Measurements from ENCODE around the gene AASDHPPT.
A peak's percentile ranks its signal among the peaks of the same experiment; 100 is the strongest.

Gene AASDHPPT

DNA sequence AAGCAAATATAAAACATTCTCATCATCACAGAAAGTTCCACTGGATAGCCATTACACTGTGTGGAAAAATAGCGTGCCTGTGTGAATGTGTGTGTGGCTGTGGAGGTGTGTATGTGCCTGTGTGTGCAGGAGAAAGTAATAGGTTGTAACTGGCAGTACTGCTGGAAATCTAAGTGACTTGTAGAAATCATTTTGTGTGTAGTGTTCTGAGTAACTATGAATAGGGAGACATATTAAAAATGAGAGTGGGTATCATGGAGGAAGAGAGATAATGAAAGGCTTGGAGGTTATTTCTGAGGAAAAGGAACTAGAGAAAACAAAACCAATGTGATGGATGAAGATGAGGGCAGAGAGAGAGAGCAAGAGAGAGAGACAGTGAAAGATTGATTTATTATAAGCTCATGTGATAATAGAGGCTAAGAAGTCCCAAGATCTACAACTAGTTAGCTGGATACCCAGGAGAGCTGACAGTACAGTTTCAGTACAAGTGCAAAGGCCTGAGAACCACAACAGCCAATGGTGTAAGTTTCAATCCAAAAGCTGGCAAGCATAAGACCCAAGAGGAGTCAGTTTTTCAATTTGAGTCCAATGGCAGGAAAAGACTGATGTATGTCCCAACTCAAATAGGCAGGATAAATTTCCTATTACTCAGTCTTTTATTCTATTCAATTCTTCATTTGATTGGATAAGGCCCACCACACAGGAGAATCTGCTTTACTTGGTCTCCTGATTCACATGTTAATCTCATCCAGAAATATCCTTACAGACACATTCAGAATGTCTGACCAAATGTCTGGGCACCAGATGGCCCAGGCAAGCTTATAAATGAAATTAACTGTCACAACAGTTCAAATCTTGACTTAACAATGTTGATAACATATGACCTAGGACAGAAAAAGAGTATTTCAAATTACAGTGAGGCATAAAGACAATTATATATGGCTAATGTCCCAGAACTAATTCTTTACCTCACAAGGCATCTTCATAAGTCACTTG, 15.2 kb upstream of the AASDHPPT start:
- no peaks in the 10 kb centered on the region for H3K4me1 ChIP-seq (ENCODE audit: control insufficient read depth, insufficient read depth, low read length)
- no peak for TF ChIP-seq SALL2 (tag by site-specific recombination; IDR thresholded peaks at IDR 0.05; ENCODE audit: borderline replicate concordance)
- TF ChIP-seq ZNF19 (tag by site-specific recombination; IDR thresholded peaks at IDR 0.05; ENCODE audit: low read depth) = no peak
- no peak for TF ChIP-seq ZSCAN16 (tag by site-specific recombination; IDR thresholded peaks at IDR 0.05)
- TF ChIP-seq, protein P1, sequence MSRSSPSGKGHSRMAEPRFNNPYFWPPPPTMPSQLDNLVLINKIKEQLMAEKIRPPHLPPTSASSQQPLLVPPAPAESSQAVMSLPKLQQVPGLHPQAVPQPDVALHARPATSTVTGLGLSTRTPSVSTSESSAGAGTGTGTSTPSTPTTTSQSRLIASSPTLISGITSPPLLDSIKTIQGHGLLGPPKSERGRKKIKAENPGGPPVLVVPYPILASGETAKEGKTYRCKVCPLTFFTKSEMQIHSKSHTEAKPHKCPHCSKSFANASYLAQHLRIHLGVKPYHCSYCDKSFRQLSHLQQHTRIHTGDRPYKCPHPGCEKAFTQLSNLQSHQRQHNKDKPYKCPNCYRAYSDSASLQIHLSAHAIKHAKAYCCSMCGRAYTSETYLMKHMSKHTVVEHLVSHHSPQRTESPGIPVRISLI (tag by site-specific recombination; IDR thresholded peaks at IDR 0.05) = no peak
- no peak for TF ChIP-seq ZNF266 (tag by site-specific recombination; IDR thresholded peaks at IDR 0.05; ENCODE audit: low read depth)
- TF ChIP-seq ZNF626 (tag by site-specific recombination; IDR thresholded peaks at IDR 0.05) = no peak
- no peak overlapping the region for H3K27ac ChIP-seq (ENCODE audit: extremely low read depth, low read depth, low read length)
- POLR2A ChIA-PET = interaction anchor here (1.1 kb wide), 1 partner anchor 15 kb away, joined by 5 read pairs; the partner anchor contains the start of genes AASDHPPT and KBTBD3
- CTCF ChIA-PET = interaction anchor here (0.7 kb wide), 1 partner anchor 805 kb away, joined by 3 read pairs; no protein-coding TSS in a partner anchor
- H3K4me3 ChIP-seq (ENCODE audit: low read depth, low read length) = no peak overlapping the region
- no peaks in the 10 kb centered on the region for H3K9me3 ChIP-seq (ENCODE audit: control insufficient read depth, insufficient read depth, low read depth, low read length)
- H3K36me3 ChIP-seq (ENCODE audit: control insufficient read depth in 2 of 2, insufficient read depth in 1 of 2, low read length in 2 of 2) = no peaks in the 10 kb centered on the region

DNA sequence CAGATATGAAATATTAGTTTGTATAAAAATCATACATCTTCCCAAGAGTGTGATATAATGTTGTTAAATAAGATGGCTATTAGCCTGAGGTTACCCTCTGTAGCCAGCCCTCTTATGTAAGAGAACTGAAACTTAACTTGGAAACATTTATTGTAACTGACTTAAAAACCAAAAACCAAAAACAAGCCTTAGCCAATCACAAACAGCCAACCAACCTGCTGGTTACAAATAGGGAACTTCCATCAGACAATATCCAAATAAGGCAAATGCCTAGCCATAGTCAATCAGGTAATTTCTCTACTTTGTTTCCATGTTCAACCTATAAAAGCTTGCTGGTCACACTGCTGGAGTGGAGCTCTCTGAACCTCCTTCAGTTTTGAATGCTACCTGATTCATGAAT, 14.5 kb upstream of the AASDHPPT start:
- Histone ChIP-seq H3K36me3 (ENCODE audit: control insufficient read depth in 2 of 2, insufficient read depth in 1 of 2, low read length in 2 of 2) (no peaks in the 10 kb centered on the region), H3K4me1 (ENCODE audit: control insufficient read depth, insufficient read depth, low read length) (no peaks in the 10 kb centered on the region), H3K27ac (ENCODE audit: extremely low read depth, low read depth, low read length) (no peak overlapping the region), H3K9me3 (ENCODE audit: control insufficient read depth, insufficient read depth, low read depth, low read length) (no peaks in the 10 kb centered on the region), H3K4me3 (ENCODE audit: low read depth, low read length) (no peak overlapping the region)
- TF ChIP-seq, protein P2, sequence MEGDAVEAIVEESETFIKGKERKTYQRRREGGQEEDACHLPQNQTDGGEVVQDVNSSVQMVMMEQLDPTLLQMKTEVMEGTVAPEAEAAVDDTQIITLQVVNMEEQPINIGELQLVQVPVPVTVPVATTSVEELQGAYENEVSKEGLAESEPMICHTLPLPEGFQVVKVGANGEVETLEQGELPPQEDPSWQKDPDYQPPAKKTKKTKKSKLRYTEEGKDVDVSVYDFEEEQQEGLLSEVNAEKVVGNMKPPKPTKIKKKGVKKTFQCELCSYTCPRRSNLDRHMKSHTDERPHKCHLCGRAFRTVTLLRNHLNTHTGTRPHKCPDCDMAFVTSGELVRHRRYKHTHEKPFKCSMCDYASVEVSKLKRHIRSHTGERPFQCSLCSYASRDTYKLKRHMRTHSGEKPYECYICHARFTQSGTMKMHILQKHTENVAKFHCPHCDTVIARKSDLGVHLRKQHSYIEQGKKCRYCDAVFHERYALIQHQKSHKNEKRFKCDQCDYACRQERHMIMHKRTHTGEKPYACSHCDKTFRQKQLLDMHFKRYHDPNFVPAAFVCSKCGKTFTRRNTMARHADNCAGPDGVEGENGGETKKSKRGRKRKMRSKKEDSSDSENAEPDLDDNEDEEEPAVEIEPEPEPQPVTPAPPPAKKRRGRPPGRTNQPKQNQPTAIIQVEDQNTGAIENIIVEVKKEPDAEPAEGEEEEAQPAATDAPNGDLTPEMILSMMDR (tag by site-specific recombination; IDR thresholded peaks at IDR 0.05) = no peak
- peak; percentile 77; the same call in 1 of the 2 replicates for TF ChIP-seq ZNF549 (tag by site-specific recombination; IDR thresholded peaks at IDR 0.05)
- ChIA-PET POLR2A (no interaction called here), CTCF (no interaction called here)

DNA sequence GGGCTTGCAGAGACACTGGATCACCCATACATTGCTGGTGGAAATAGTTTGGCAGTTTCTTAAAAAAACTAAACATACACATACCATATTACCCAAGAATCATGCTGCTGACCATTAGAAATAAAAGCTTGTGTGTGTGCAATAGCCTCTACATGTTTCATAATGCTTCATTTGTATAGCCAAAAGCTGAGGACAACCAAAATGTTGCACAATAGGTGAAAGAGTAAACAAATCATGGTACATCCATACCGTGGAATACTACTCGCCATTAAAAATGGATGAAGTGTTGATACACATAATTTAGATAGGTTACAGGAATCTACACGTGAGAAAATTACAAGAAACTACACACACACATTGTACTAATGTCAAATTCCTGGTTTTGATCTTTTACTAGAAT, 6.9 kb upstream of the AASDHPPT start:
- TF ChIP-seq ZBTB8A (tag by site-specific recombination; IDR thresholded peaks at IDR 0.05) (no peak), ZNF114 (tag by site-specific recombination; IDR thresholded peaks at IDR 0.05) (no peak), ZNF660 (tag by site-specific recombination; IDR thresholded peaks at IDR 0.05) (no peak), KLF16 (tag by site-specific recombination; IDR thresholded peaks at IDR 0.05) (no peak), ZNF777 (tag by site-specific recombination; IDR thresholded peaks at IDR 0.05; ENCODE audit: borderline replicate concordance) (no peak), ZNF211 (tag by site-specific recombination; IDR thresholded peaks at IDR 0.05; ENCODE audit: low read depth) (no peak), ZSCAN23 (tag by site-specific recombination; IDR thresholded peaks at IDR 0.05) (no peak), ZNF423 (tag by site-specific recombination; IDR thresholded peaks at IDR 0.05) (no peak), WT1 (tag by site-specific recombination; IDR thresholded peaks at IDR 0.05) (no peak), KLF8 (tag by site-specific recombination; IDR thresholded peaks at IDR 0.05) (no peak), ZNF426 (tag by site-specific recombination; IDR thresholded peaks at IDR 0.05) (no peak)
- TF ChIP-seq, protein P3, sequence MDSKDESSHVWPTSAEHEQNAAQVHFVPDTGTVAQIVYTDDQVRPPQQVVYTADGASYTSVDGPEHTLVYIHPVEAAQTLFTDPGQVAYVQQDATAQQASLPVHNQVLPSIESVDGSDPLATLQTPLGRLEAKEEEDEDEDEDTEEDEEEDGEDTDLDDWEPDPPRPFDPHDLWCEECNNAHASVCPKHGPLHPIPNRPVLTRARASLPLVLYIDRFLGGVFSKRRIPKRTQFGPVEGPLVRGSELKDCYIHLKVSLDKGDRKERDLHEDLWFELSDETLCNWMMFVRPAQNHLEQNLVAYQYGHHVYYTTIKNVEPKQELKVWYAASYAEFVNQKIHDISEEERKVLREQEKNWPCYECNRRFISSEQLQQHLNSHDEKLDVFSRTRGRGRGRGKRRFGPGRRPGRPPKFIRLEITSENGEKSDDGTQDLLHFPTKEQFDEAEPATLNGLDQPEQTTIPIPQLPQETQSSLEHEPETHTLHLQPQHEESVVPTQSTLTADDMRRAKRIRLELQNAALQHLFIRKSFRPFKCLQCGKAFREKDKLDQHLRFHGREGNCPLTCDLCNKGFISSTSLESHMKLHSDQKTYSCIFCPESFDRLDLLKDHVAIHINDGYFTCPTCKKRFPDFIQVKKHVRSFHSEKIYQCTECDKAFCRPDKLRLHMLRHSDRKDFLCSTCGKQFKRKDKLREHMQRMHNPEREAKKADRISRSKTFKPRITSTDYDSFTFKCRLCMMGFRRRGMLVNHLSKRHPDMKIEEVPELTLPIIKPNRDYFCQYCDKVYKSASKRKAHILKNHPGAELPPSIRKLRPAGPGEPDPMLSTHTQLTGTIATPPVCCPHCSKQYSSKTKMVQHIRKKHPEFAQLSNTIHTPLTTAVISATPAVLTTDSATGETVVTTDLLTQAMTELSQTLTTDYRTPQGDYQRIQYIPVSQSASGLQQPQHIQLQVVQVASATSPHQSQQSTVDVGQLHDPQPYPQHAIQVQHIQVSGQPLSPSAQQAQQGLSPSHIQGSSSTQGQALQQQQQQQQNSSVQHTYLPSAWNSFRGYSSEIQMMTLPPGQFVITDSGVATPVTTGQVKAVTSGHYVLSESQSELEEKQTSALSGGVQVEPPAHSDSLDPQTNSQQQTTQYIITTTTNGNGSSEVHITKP (tag by site-specific recombination; IDR thresholded peaks at IDR 0.05) = no peak
- Histone ChIP-seq H3K27ac (ENCODE audit: extremely low read depth, low read depth, low read length) (no peak overlapping the region), H3K36me3 (ENCODE audit: control insufficient read depth in 2 of 2, insufficient read depth in 1 of 2, low read length in 2 of 2) (no peaks in the 10 kb centered on the region), H3K4me1 (ENCODE audit: control insufficient read depth, insufficient read depth, low read length) (no peaks in the 10 kb centered on the region), H3K9me3 (ENCODE audit: control insufficient read depth, insufficient read depth, low read depth, low read length) (no peaks in the 10 kb centered on the region), H3K4me3 (ENCODE audit: low read depth, low read length) (no peak overlapping the region)
- ChIA-PET POLR2A (no interaction called here), CTCF (interaction anchor here (0.7 kb wide), 2 partner anchors 10 to 1247 kb away, joined by 3 read pairs; no protein-coding TSS in a partner anchor)
